Stimulated activated CD8-positive, alpha-beta memory T cell treated with anti-CD3 and anti-CD28 coated beads, Interleukin-4, amount 100 ng/mL, for 1 hour (primary cell): ENCODE measurements around the gene CLEC4M.
"Not testable (repeated sequence)": the region's sequence is repeated elsewhere in the genome, so short reads cannot be mapped to it uniquely, and the experiment has no call there.

Source experiments
- DNase-seq, 2 donors: peaks; one replicate each; pipeline ENCODE4 v3.0.0-alpha.2; 2020; ENCODE audit warnings: low read depth in 2 of 2, low spot score in 1 of 2

CLEC4M gene

DNA sequence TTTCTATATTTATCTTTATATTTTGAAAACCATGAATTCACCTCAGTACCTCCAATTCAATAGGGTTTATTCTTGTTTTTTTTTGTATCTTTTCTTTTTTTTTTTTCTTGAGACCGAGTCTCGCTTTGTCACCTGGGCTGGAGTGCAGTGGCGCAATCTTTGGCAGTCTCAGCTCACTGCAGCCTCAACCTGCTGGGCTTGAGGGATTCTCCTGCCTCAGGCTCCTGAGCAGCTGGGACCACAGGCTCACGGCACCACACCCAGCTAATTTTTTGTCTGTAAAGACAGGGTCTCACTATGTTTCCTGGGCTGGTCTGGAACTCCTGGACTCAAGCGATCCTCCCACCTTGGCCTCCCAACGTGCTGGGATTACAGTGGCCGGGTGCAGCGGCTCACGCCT lies 43.8 kb downstream of the CLEC4M start:
- DNase-seq: no peak

DNA sequence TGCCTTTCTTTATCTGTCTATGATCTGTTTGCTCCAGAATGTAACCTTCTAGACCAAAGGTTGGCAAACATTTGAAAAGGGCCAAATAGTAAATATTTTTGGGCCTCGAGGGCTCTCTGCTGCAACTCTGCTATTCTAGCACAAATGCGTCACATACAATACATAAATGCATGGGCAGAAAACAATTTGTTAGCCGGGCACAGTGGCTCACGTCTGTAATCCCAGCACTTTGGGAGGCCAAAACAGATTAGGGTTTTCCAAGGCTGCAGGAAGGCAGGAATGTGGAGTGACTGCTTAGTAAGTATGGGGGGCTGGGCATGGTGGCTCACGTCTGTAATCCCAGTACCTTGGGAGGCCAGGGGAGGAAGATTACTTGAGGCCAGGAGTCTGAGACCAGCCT lies 45.1 kb downstream of the CLEC4M start:
- no peak for DNase-seq

DNA sequence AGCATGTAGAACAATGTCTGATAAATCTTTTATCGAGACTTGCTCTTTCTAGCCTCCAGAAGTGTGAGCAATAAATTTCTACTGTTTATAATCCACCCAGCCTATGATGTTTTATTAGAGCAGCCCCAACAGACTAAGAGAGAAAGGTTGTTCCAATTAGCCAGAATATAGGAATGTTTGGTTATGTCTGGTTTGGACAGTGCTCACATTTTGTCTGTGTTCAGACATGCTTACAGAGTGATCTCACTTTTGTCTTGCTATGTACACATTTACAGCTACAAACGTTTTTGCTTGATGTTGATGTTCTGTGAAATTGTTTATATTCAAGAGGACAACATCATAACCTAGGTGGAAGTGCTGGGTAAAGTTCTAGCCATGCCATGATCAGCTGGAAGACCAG lies 48.9 kb downstream of the CLEC4M start:
- no peak for DNase-seq

DNA sequence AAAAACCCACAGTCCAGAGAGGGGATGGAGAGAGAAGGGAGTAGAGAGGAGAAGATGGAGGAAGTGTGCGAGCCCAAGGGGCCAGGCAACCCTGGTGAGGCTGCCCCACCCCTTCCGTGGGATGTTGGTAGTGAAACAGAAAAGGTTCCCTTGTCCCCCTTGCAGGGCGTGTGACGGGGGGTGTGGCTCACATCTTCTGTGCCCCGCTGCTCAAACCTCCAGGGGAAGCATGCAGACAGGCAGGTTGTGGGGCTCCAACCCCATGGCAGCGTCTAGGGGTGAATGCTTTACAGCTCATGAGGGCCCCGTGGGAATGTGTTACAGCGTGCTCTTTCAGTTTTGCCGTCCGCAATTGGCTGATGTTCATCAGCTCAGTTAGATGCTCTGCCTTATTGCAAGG lies 52.3 kb downstream of the CLEC4M start:
- no peak for DNase-seq

DNA sequence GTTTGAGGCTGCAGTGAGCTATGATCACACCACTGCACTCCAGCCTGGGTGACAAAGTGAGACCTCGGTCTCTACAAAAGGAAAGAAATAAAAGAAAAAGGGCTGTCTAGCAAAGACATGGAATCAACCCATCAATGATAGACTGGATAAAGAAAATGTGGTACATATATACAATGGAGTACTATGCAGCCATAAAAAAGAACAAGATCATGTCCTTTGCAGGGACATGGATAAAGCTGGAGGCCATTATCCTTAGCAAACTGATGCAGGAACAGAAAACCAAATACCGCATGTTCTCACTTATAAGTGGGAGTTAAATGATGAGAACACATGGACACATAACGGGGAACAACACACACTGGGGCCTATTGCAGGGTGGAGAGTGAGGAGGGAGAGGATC lies 53.0 kb downstream of the CLEC4M start:
- not testable (repeated sequence) for DNase-seq

DNA sequence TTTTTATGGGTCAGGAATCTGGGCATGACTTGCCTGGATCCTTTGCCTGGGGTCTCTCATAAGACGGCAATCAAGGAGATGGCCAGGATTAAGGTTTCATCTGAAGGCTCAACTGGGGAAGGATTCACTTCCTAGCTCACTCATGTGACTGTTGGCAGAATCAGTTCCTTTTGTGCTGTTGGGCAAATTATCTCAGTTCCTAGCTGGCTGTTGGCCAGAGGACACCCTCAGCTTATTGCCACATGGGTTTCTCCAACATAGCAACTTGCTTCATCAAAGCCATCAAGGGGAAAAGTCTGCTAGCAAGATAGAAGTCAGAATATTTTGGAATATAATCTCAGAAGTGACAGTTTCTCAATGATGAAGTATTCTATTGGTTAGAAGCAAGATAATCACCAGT lies 54.8 kb downstream of the CLEC4M start:
- no peak for DNase-seq

DNA sequence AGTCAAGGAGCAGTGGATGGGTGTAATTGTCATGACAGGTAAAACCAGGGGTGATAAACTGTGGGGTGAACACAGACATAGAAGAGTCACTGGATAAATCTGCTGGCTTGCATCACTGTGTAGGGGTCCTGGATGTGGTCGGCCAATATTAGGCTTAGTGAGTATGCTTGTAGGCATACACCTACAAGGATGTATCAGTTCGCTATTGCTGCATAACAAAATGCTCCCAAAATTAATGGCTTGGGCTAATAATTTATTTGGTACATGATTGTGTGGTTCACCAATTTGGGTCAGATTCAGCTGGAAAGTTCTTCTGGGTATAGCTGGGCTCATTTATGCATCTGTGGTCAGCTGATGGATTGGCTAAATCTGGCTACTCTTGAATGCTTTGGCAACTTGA lies 55.8 kb downstream of the CLEC4M start:
- DNase-seq: no peak
